Mammary epithelial cell (primary cell): ENCODE measurements around the gene SEMA5A.

Experiments
- EZH2 ChIP-seq: IDR thresholded peaks from 2 replicates; pipeline ENCODE4 v1.6.1; 2012; ENCODE audit warnings: low read length, inconsistent platforms, borderline replicate concordance
- TF ChIP-seq, protein P1 (sequence below), 2 donors: IDR thresholded peaks in 1 of 2; conservative IDR thresholded peaks in 1 of 2; 2 replicates each; pipeline ENCODE4 v1.5.1; 2011 to 2012; ENCODE audit warnings: inconsistent platforms in 2 of 2, low read length in 2 of 2, mild to moderate bottlenecking in 2 of 2, control low read depth in 1 of 2, low read depth in 1 of 2; ENCODE audit not compliant: insufficient read depth in 1 of 2; ENCODE audit errors: extremely low read depth in 1 of 2

DNA sequence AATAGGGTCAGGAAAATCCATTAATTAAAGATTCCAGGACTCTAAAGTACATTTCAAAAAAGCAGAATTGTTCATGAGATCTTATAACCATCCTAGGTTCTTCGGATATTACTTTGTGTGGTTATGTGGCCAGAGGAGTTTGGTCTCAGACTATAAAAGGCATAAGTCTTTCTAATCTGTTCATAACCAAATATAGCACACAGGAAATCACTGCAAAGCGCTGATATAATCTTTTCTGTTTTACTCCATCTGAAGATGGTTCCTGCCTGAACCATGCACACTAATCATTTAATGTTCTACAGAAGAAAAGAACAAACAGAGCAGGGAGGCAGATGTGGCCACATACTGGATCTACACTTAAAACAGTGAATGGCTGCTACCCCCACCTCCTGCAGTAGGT, 182.8 kb downstream of the SEMA5A start:
- TF ChIP-seq, protein P1, sequence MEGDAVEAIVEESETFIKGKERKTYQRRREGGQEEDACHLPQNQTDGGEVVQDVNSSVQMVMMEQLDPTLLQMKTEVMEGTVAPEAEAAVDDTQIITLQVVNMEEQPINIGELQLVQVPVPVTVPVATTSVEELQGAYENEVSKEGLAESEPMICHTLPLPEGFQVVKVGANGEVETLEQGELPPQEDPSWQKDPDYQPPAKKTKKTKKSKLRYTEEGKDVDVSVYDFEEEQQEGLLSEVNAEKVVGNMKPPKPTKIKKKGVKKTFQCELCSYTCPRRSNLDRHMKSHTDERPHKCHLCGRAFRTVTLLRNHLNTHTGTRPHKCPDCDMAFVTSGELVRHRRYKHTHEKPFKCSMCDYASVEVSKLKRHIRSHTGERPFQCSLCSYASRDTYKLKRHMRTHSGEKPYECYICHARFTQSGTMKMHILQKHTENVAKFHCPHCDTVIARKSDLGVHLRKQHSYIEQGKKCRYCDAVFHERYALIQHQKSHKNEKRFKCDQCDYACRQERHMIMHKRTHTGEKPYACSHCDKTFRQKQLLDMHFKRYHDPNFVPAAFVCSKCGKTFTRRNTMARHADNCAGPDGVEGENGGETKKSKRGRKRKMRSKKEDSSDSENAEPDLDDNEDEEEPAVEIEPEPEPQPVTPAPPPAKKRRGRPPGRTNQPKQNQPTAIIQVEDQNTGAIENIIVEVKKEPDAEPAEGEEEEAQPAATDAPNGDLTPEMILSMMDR (conservative IDR thresholded peaks at IDR 0.05 in 1 of 2, IDR thresholded peaks at IDR 0.05 in 1 of 2; ENCODE audit: extremely low read depth in 1 of 2, insufficient read depth in 1 of 2, low read depth in 1 of 2, low read length in 2 of 2) = no peak
- no peak for TF ChIP-seq EZH2
